Caco-2 (cell line): Measurements from ENCODE around the gene IFIT5. TPM values are rescaled to one million over a fixed set of nuclear protein-coding genes. Genes with fewer than 3 reads are reported as not detected.

Experiments
- BruUV-seq: library from RNA; stranded (reverse); fragments of 400-500 nt; replicated peaks from 2 replicates; lab custom pipeline; 2021; lab: Mats Ljungman, UMichigan
- CTCF ChIA-PET: fragments of 300-600 bp; sonication (Branson Sonifier 250); formaldehyde crosslinking; loops from one replicate; lab custom pipeline; 2022; ENCODE audit warnings: antibody characterized with exemption; lab: Charles Lee
- POLR2A ChIA-PET: fragments of 300-600 bp; sonication (Branson Sonifier 250); formaldehyde crosslinking; loops from one replicate; lab custom pipeline; 2022; ENCODE audit warnings: antibody characterized with exemption; lab: Charles Lee
- DNase-seq, 2 experiments: peaks; one replicate each; pipeline versions ENCODE4 v3.0.0 to v3.0.0-alpha.2; 2020 to 2022
- H3K27me3 ChIP-seq: replicated peaks from 2 replicates; pipeline ENCODE4 v1.6.0; 2011; ENCODE audit warnings: low read length; ENCODE audit not compliant: control insufficient read depth, insufficient read depth
- H3K36me3 ChIP-seq: 2 replicates; pipeline ENCODE4 v1.5.1; 2011; ENCODE audit warnings: low read length; ENCODE audit not compliant: control insufficient read depth, insufficient read depth
- H3K4me1 ChIP-seq: fragments of 250-450 bp; sonication (Bioruptor Pico); 2 replicates; pipeline ENCODE4 v1.5.1; 2020; ENCODE audit warnings: mild to moderate bottlenecking
- H3K4me3 ChIP-seq: 2 replicates; pipeline ENCODE4 v1.5.1; 2011; ENCODE audit warnings: low read depth, mild to moderate bottlenecking, control low read depth, low read length
- H3K9me3 ChIP-seq: fragments of 250-450 bp; sonication (Bioruptor Pico); 2 replicates; pipeline ENCODE4 v1.5.1; 2020; ENCODE audit warnings: mild to moderate bottlenecking, moderate library complexity
- H3K27ac Mint-ChIP-seq: one replicate; pipeline ENCODE4 v1.8.0; 2022; ENCODE audit warnings: mixed read lengths; ENCODE audit not compliant: unreplicated experiment
- H3K27me3 Mint-ChIP-seq: one replicate; pipeline ENCODE4 v1.8.0; 2022; ENCODE audit warnings: mixed read lengths; ENCODE audit not compliant: insufficient read depth, unreplicated experiment
- H3K36me3 Mint-ChIP-seq: one replicate; pipeline ENCODE4 v1.8.0; 2022; ENCODE audit warnings: mild to moderate bottlenecking, mixed read lengths; ENCODE audit not compliant: insufficient read depth, unreplicated experiment
- H3K4me1 Mint-ChIP-seq: one replicate; pipeline ENCODE4 v1.8.0; 2022; ENCODE audit warnings: low read depth, mixed read lengths; ENCODE audit not compliant: unreplicated experiment
- H3K4me3 Mint-ChIP-seq: one replicate; pipeline ENCODE4 v1.8.0; 2022; ENCODE audit warnings: mild to moderate bottlenecking, moderate library complexity, mixed read lengths; ENCODE audit not compliant: unreplicated experiment
- H3K9me3 Mint-ChIP-seq: one replicate; pipeline ENCODE4 v1.8.0; 2022; ENCODE audit warnings: mixed read lengths; ENCODE audit not compliant: unreplicated experiment
- CTCF ChIP-seq, 2 experiments: fragments of 200-600 bp in 1 of 2; IDR thresholded peaks; 1 replicate in 1 of 2; 2 replicates in 1 of 2; pipeline versions ENCODE4 v1.5.1 to v1.8.0; 2011 to 2022; ENCODE audit warnings: antibody characterized with exemption in 1 of 2, control low read depth in 1 of 2, inconsistent platforms in 1 of 2, low read depth in 1 of 2, low read length in 1 of 2, mild to moderate bottlenecking in 1 of 2, moderate library complexity in 1 of 2; ENCODE audit not compliant: insufficient read depth in 1 of 2, severe bottlenecking in 1 of 2, unreplicated experiment in 1 of 2
- intact Hi-C: fragments of 100-400 bp; cut with micrococcal nuclease; formaldehyde crosslinking; loops from one replicate; pipeline ENCODE4 v1.10.0; 2022; ENCODE audit not compliant: unreplicated experiment
- total RNA-seq: library from RNA; stranded (reverse); gene quantifications from 2 replicates; pipeline ENCODE4 v1.2.3, GENCODE V29; 2022

The IFIT5 gene
- total RNA-seq, 1 experiment from 2014 or later: 2.4 TPM

- no peaks in the 10 kb centered on the region for H3K36me3 ChIP-seq
- no peaks in the 10 kb centered on the region for H3K27me3 ChIP-seq
- H3K4me3 Mint-ChIP-seq: no peak overlapping the region
- no peaks in the 10 kb centered on the region for H3K9me3 ChIP-seq
- no peaks in the 10 kb centered on the region for H3K36me3 Mint-ChIP-seq
- no peak overlapping the region for H3K4me3 ChIP-seq
- no peak for DNase-seq
- no TSS peak for BruUV-seq
- no peaks in the 10 kb centered on the region for H3K27me3 Mint-ChIP-seq
- peaks cover 13% of the 10 kb centered on the region for H3K4me1 ChIP-seq
- peaks cover 14% of the 10 kb centered on the region for H3K4me1 Mint-ChIP-seq
- ChIA-PET CTCF (no interaction called here), POLR2A (no interaction called here)
- no peaks in the 10 kb centered on the region for H3K9me3 Mint-ChIP-seq
- no peak for TF ChIP-seq CTCF (IDR thresholded peaks at IDR 0.05; ENCODE audit: insufficient read depth in 1 of 2, low read depth in 1 of 2, low read length in 1 of 2, severe bottlenecking in 1 of 2, unreplicated experiment in 1 of 2)
- intact Hi-C loops: no loop called here
- H3K27ac Mint-ChIP-seq: no peak overlapping the region
Observed at GRCh38 chr10:89368129-89368528, 46.2 kb upstream of the IFIT5 start.

GRCh38 chr10:89369156-89370105, 44.9 kb upstream of the IFIT5 start:
- ChIA-PET POLR2A (interaction anchor here (1.1 to 1.2 kb wide), 2 partner anchors 18 to 20 kb away, joined by 4 to 7 read pairs; no protein-coding TSS in a partner anchor), CTCF (interaction anchor here (0.6 to 1.7 kb wide), 6 partner anchors 18 to 118 kb away, joined by 3 to 7 read pairs (median 4); partner anchors contain the start of genes IFIT2 and LIPA)
- DNase-seq: no peak
- peaks cover 25% of the 10 kb centered on the region for H3K4me1 ChIP-seq
- H3K4me3 Mint-ChIP-seq: no peak overlapping the region
- no peak overlapping the region for H3K27ac Mint-ChIP-seq
- H3K9me3 Mint-ChIP-seq: no peaks in the 10 kb centered on the region
- TF ChIP-seq CTCF (IDR thresholded peaks at IDR 0.05; ENCODE audit: insufficient read depth in 1 of 2, low read depth in 1 of 2, low read length in 1 of 2, severe bottlenecking in 1 of 2, unreplicated experiment in 1 of 2): peak; percentile 53 to 54
- no peaks in the 10 kb centered on the region for H3K27me3 Mint-ChIP-seq
- H3K4me3 ChIP-seq: no peak overlapping the region
- no TSS peak for BruUV-seq
- H3K9me3 ChIP-seq: no peaks in the 10 kb centered on the region
- no peaks in the 10 kb centered on the region for H3K27me3 ChIP-seq
- no peaks in the 10 kb centered on the region for H3K36me3 Mint-ChIP-seq
- intact Hi-C loops: loop anchor here (1.0 kb wide), 2 partner anchors 20 to 76 kb away; no protein-coding TSS in a partner anchor
- H3K4me1 Mint-ChIP-seq: peaks cover 20% of the 10 kb centered on the region
- no peaks in the 10 kb centered on the region for H3K36me3 ChIP-seq

- no peak for TF ChIP-seq CTCF (IDR thresholded peaks at IDR 0.05; ENCODE audit: insufficient read depth in 1 of 2, low read depth in 1 of 2, low read length in 1 of 2, severe bottlenecking in 1 of 2, unreplicated experiment in 1 of 2)
- no peaks in the 10 kb centered on the region for H3K36me3 ChIP-seq
- no peaks in the 10 kb centered on the region for H3K9me3 ChIP-seq
- ChIA-PET CTCF (no interaction called here), POLR2A (no interaction called here)
- no peak overlapping the region for H3K27ac Mint-ChIP-seq
- no peaks in the 10 kb centered on the region for H3K36me3 Mint-ChIP-seq
- H3K4me3 Mint-ChIP-seq: no peak overlapping the region
- no peaks in the 10 kb centered on the region for H3K9me3 Mint-ChIP-seq
- DNase-seq: no peak
- H3K27me3 ChIP-seq: no peaks in the 10 kb centered on the region
- no peak overlapping the region for H3K4me3 ChIP-seq
- intact Hi-C loops: no loop called here
- peaks cover 25% of the 10 kb centered on the region for H3K4me1 ChIP-seq
- no peaks in the 10 kb centered on the region for H3K27me3 Mint-ChIP-seq
- peaks cover 21% of the 10 kb centered on the region for H3K4me1 Mint-ChIP-seq
- BruUV-seq: no TSS peak
Observed at GRCh38 chr10:89371079-89371478, 43.3 kb upstream of the IFIT5 start.
